Aorta (tissue), 5 donors: ENCODE results near the gene RASA3. TPM values are rescaled to one million over a fixed set of nuclear protein-coding genes. Genes with fewer than 3 reads are reported as not detected.

Experiments
- ATAC-seq: fragments of 200-7000 bp; cut with Tn5 transposase; one replicate; pipeline ENCODE4 v1.9.1; 2022; ENCODE audit warnings: moderate library complexity; ENCODE audit not compliant: low FRiP score
- DNase-seq, 2 donors: peaks; one replicate each; pipeline ENCODE4 v3.0.0-alpha.2; 2020
- H3K27ac ChIP-seq, 2 donors: one replicate each; pipeline ENCODE4 v1.5.1; 2013; ENCODE audit warnings: low read length in 2 of 2, mild to moderate bottlenecking in 2 of 2, moderate library complexity in 2 of 2, control low read depth in 1 of 2, inconsistent platforms in 1 of 2, low read depth in 1 of 2
- H3K27me3 ChIP-seq, 2 donors: one replicate each; pipeline ENCODE4 v1.6.1; 2013; ENCODE audit warnings: control low read depth in 1 of 2, low read length in 1 of 2, mild to moderate bottlenecking in 1 of 2, moderate library complexity in 1 of 2; ENCODE audit not compliant: insufficient read depth in 2 of 2, control insufficient read depth in 1 of 2
- H3K36me3 ChIP-seq, 2 donors: one replicate each; pipeline ENCODE4 v1.6.1; 2013; ENCODE audit warnings: control low read depth in 1 of 2, low read length in 1 of 2, mild to moderate bottlenecking in 1 of 2; ENCODE audit not compliant: insufficient read depth in 2 of 2, control insufficient read depth in 1 of 2
- H3K4me1 ChIP-seq, 2 donors: one replicate each; pipeline ENCODE4 v1.6.1; 2013; ENCODE audit warnings: low read length in 2 of 2, control low read depth in 1 of 2, mild to moderate bottlenecking in 1 of 2, moderate library complexity in 1 of 2; ENCODE audit not compliant: insufficient read depth in 2 of 2, control insufficient read depth in 1 of 2
- H3K4me3 ChIP-seq, 2 donors: one replicate each; pipeline ENCODE4 v1.5.1; 2013; ENCODE audit warnings: low read length in 2 of 2, control low read depth in 1 of 2, mild to moderate bottlenecking in 1 of 2
- H3K9me3 ChIP-seq: one replicate; pipeline ENCODE4 v1.6.1; 2013; ENCODE audit warnings: mild to moderate bottlenecking, low read length; ENCODE audit not compliant: control insufficient read depth
- WGBS, 2 donors: extraction: QIAGEN DNeasy Blood & Tissue Kit; methylation state at CpG; one replicate each; pipeline ENCODE4 v1.1.7; 2013; 5-methylcytosine and 5-hydroxymethylcytosine counted together
- intact Hi-C, 2 donors: fragments of 100-400 bp; cut with DNase I; formaldehyde crosslinking; loops; one replicate each; pipeline versions ENCODE4 v1.14.2 to v1.15.0; 2022
- polyA plus RNA-seq, 2 donors: library from polyadenylated mRNA; stranded (reverse); fragments of 200-250 nt; gene quantifications; one replicate each; pipeline ENCODE4 v1.2.3, GENCODE V29; 2013
- total RNA-seq, 2 donors: library from RNA; stranded (reverse); fragmentation: NEBNext Ultra II Directional; extraction: Animal tissue kit (Norgen Biotek cat#: 25700); gene quantifications; one replicate each; pipeline ENCODE4 v1.2.1, GENCODE V29; 2021
- donor health status: healthy with polysubstance abuse.
- donor health status: Bipolar disorder and iron deficiency.
- donor health status: DM: no; HTN: no; CAD: no.
- donor health status: DM: no; HTN: no; CAD: no.
- donor health status: DM: yes; HTN: yes; CAD: no.

The RASA3 gene
- total and polyA plus RNA-seq, 4 donors = 8.1 to 42.3 (median 28.9) TPM

DNA sequence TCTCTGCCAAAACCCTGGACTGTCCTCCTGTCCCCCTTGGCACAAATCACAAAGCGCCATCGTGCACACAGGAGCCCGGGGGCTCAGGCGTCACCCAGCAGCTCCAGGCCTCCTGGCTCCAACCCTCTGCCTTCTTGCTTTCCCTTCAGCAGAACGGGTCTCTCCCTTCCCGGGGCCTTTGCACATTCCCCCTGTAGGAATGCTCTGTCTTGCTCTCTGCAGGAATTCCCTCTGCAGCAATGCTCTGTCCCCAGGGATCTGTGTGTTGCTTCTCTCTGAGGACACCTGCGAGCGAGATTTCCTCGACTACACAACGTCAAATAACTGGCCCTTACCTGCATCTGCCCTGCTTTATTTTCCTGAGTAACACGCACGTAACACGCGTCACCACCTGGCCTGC, 13.3 kb upstream of the RASA3 start:
- DNase-seq (peak in 1 of 2 donors; percentile 42), ATAC-seq (no peak)
- no peak overlapping the region for H3K27ac ChIP-seq
- H3K27me3 ChIP-seq = no peaks in the 10 kb centered on the region
- H3K4me3 ChIP-seq = no peak overlapping the region
- 95% methylated on average over 14 of the region's 14 CpGs for WGBS, 2 donors
- intact Hi-C loops = no loop called here
- no peaks in the 10 kb centered on the region for H3K4me1 ChIP-seq
- no peaks in the 10 kb centered on the region for H3K9me3 ChIP-seq
- H3K36me3 ChIP-seq = no peaks in the 10 kb centered on the region

DNA sequence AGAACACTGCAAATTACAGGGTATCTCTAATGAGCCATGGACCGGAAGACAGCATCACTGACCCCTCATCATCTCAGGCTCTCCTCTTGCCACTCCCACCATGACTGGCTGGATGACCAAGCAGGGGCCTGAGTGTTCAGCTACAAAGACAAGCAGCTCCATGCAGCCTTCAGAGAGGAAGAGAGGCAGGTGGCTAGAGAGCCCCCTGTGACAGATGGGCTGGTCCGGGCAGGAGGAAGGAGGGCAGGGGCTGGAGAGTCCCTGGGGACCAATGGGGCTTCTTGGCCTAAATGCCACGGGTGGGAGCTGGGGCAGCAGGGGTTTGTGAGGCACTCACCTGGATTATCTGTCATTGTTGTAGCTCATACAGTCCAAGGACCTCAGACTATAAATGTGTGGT, 12.8 kb upstream of the RASA3 start:
- no peaks in the 10 kb centered on the region for H3K9me3 ChIP-seq
- DNase-seq = no peak
- no peak overlapping the region for H3K4me3 ChIP-seq
- ATAC-seq = no peak
- no peaks in the 10 kb centered on the region for H3K36me3 ChIP-seq
- no peaks in the 10 kb centered on the region for H3K27me3 ChIP-seq
- 85 to 89% methylated on average over 3 of the region's 3 CpGs for WGBS, 2 donors
- intact Hi-C loops = no loop called here
- no peak overlapping the region for H3K27ac ChIP-seq
- no peaks in the 10 kb centered on the region for H3K4me1 ChIP-seq

DNA sequence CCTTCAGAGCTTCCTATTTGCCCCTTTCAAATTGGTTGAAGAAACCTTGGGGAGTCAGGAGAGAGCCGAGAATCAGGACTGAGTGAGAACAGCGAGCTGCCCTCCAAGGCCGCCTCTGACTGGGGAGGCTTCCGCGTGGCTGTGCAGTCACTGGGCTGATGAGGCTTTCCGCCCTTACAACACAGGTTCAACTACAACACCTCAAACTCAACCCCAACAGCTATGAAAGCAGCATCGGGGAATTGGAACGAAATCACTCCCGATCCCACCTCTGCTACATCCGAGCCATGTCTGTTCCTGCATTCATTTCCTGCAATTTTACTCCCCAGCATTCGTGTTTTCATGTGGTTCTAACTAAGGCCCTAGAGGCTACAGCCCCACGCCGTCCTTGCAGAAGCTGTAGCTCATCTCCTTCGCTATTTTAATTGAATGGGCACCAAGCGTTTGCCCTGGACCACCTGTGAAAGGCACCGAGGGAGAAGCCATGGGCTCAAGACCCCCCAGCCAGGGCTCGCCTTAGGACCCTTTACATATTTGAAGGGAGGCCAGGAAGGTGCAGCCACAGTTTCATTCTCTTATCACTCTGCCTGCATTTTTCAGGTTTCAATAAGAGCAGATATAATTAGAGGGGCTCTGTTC, 12.3 kb upstream of the RASA3 start:
- 95 to 96% methylated on average over 17 of the region's 17 CpGs for WGBS, 2 donors
- Histone ChIP-seq H3K4me3 (no peak overlapping the region), H3K9me3 (no peaks in the 10 kb centered on the region), H3K36me3 (no peaks in the 10 kb centered on the region), H3K4me1 (no peaks in the 10 kb centered on the region), H3K27ac (no peak overlapping the region), H3K27me3 (no peaks in the 10 kb centered on the region)
- intact Hi-C loops = no loop called here
- DNase-seq = no peak
- no peak for ATAC-seq

DNA sequence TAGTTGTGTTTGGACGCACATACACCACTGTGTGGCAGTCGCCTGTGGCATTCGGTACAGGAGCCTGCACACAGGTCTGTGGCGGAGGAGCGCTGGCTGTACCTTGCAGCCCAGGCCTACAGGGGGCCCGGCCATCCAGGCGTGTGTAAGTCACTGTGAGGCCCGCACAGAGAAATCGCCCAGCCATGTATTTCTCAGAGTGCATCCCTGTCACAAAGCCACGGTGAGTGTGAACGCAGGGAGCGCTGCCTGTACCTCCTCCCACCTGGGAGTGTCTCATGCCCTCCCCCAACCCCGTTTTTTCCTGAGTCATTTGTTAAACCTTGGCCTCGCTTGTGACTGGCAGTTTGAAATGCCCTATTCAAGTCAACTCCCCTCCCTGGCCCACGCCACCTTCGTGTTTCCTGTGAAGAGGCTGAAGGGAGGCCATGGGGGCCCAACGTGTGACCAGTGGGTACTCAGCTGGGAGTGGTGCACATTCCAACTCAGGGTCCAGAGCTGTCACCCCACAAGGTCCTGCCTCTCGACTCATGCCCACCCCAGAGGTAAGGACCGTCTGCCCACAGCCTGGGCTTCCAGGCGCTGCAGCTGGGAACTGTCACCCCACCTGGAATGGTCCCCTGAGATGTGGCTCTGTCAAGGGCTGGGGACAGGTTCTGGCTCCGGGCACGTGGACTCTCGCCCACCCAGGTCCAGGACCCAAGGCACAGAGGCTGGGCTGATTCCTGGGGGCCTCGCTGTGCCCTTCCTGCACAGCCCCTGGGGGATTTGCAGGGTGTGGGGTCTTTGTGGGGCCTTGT, 11.6 kb upstream of the RASA3 start:
- no peak overlapping the region for H3K27ac ChIP-seq
- H3K9me3 ChIP-seq = no peaks in the 10 kb centered on the region
- DNase-seq (peak in 1 of 2 donors; percentile 62), ATAC-seq (no peak)
- H3K36me3 ChIP-seq = no peaks in the 10 kb centered on the region
- no peaks in the 10 kb centered on the region for H3K4me1 ChIP-seq
- no peaks in the 10 kb centered on the region for H3K27me3 ChIP-seq
- no peak overlapping the region for H3K4me3 ChIP-seq
- 85 to 86% methylated on average over 24 of the region's 24 CpGs for WGBS, 2 donors
- intact Hi-C loops = no loop called here

DNA sequence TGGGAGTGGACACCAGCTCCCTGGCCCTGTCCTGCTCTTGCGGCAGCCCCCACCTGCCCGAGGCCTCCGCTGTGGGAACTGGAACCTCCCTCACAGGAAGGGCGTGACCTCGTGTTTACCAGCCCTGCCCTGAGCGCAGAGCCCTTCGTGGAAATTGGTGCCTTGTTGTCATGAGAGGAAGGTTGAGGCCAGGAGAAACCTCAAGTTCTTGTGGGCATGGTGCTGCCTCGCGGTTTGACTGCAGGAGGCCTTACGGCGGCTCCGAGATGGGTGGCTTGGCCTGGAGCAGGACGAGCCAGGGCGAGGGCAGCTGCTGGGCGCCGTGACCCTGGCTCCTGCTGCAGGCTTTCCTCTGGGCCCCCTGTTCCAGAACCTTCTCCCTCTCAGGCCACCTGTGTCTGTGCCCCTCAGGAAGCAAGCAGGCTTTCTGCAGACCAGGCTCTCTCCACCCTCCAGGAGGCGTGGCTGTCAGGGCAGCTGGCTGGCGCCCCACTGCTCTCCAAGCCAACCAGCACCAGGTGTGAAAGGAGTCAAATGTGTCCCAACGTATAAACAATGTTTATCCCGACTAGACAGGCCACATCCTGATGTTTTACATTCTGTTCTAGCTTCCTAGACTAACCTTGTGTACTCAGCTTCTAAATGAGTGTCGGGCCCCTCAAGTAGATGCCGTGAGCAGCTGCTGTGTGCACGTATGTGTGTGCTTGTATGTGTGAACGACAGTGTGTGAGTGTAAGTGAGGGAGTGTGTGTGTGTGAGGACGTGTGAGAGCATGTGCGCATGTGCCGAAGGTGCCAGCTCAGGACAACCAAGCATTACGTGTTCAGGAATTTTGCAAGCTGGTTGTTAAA, 10.4 kb upstream of the RASA3 start:
- H3K27ac ChIP-seq = no peak overlapping the region

DNA sequence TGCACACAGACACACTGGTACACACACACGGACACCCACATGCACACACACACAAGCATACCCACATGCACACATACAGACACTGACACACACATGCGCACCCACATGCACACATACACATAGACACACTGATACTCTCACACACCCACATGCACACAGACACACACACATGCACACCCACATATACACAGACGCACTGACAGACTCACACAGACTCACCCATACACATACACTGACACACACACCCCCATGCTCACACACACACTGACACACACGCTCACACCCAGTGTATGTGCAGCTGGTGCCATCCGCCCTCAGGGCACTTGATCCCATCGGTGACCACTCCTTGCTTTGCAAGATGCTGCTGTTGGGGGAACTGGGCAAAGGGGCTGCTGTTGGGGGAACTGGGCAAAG, 9.7 kb upstream of the RASA3 start:
- intact Hi-C loops = no loop called here
- H3K27me3 ChIP-seq = no peaks in the 10 kb centered on the region
- no peak overlapping the region for H3K4me3 ChIP-seq
- 92 to 95% methylated on average over 6 of the region's 6 CpGs for WGBS, 2 donors
- no peak overlapping the region for H3K27ac ChIP-seq
- DNase-seq = peak; percentile 42 to 51
- peak; percentile 27 for ATAC-seq
- no peaks in the 10 kb centered on the region for H3K9me3 ChIP-seq
- no peaks in the 10 kb centered on the region for H3K4me1 ChIP-seq
- no peaks in the 10 kb centered on the region for H3K36me3 ChIP-seq

More for the DNA sequence above, 10.4 kb upstream of the RASA3 start:
- H3K4me3 ChIP-seq = no peak overlapping the region
- intact Hi-C loops = no loop called here
- H3K9me3 ChIP-seq = no peaks in the 10 kb centered on the region
- H3K36me3 ChIP-seq = no peaks in the 10 kb centered on the region
- no peaks in the 10 kb centered on the region for H3K4me1 ChIP-seq
- peak; percentile 61 to 70 for DNase-seq
- ATAC-seq = peak; percentile 68
- H3K27me3 ChIP-seq = no peaks in the 10 kb centered on the region
- WGBS, 2 donors = 84 to 86% methylated on average over 28 of the region's 28 CpGs

DNA sequence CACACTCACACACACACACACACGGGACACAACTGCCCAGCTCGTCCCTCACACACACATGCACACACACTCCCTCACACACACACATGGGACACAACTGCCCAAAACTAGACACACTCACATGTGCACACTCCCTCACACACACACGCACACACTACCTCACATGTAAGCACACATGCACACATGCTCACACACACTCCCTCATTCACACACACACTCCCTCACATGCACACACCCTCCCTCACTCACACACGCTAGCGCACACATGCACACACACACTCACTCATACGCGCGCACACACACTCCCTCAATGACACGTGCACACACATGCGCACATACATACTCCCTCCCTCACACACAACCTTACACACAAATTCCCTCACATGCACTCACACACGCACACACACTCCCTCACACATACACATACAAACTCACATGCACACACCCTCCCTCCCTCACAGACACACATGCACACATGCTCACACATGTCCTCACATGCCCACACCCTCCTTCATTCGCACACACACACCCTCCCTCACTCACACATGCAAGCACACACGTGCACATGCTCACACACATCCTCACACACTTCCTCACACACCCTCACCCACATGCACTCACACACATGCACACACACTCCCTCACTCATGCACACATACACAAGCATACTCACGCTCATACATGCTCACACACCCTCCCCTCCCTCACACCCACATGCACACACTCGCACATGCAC, 9.0 kb upstream of the RASA3 start:
- no peaks in the 10 kb centered on the region for H3K4me1 ChIP-seq
- 78 to 80% methylated on average over 15 of the region's 15 CpGs for WGBS, 2 donors
- DNase-seq (no peak), ATAC-seq (no peak)
- no peak overlapping the region for H3K4me3 ChIP-seq
- intact Hi-C loops = no loop called here
- no peaks in the 10 kb centered on the region for H3K36me3 ChIP-seq
- no peak overlapping the region for H3K27ac ChIP-seq
- H3K27me3 ChIP-seq = no peaks in the 10 kb centered on the region
- H3K9me3 ChIP-seq = no peaks in the 10 kb centered on the region

DNA sequence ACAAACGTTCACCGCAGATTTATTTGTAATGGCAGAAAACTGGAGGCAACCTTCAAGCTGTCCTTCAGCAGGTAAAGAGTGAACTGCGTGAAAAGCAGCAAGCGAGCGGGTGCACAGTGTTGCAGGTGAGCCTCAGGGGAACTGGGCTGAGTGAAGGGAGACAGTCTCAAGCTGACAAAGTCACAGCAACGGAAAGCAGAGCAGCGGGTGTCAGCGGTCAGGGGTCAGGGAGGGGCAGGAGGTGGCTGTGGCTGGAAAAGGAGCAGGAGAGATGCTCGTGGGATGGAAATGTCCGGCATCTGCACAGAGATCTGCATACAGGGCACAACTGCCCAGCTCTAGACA, 8.5 kb upstream of the RASA3 start:
- ATAC-seq (no peak), DNase-seq (no peak)
- Histone ChIP-seq H3K9me3 (no peaks in the 10 kb centered on the region), H3K27ac (no peak overlapping the region), H3K4me3 (no peak overlapping the region), H3K4me1 (no peaks in the 10 kb centered on the region), H3K36me3 (no peaks in the 10 kb centered on the region), H3K27me3 (no peaks in the 10 kb centered on the region)
- whole genome bisulfite sequencing, 2 donors = 52 to 62% methylated on average over 9 to 10 of the region's 10 CpGs
- intact Hi-C loops = no loop called here
